Vagina (tissue), 2 donors: ENCODE measurements around the gene CITED1. TPM values are rescaled to one million over a fixed set of nuclear protein-coding genes. Genes with fewer than 3 reads are reported as not detected.

ENCODE experiments used
- DNase-seq, 2 donors: peaks; one replicate each; pipeline ENCODE4 v3.0.0-alpha.2; 2017; ENCODE audit errors: extremely low spot score in 2 of 2
- H3K27ac ChIP-seq: fragments of 200-600 bp; sonication (generic); one replicate; pipeline ENCODE4 v1.5.1; 2019
- H3K27me3 ChIP-seq: fragments of 200-600 bp; sonication (generic); one replicate; pipeline ENCODE4 v1.5.1; 2019
- H3K36me3 ChIP-seq, 2 donors: fragments of 200-600 bp; sonication (generic); one replicate each; pipeline ENCODE4 v1.5.1; 2017 to 2019
- H3K4me1 ChIP-seq: fragments of 200-600 bp; sonication (generic); one replicate; pipeline ENCODE4 v1.5.1; 2019
- H3K4me3 ChIP-seq, 2 donors: fragments of 200-600 bp; sonication (generic); 1 replicate in 1 of 2; 2 replicates in 1 of 2; pipeline ENCODE4 v1.5.1; 2016 to 2019
- H3K9me3 ChIP-seq: fragments of 200-600 bp; sonication (generic); one replicate; pipeline ENCODE4 v1.5.1; 2019
- POLR2A ChIP-seq, 2 donors: fragments of 450-650 bp; IDR thresholded peaks; one replicate each; pipeline ENCODE4 v1.6.1; 2017; ENCODE audit warnings: antibody characterized with exemption in 2 of 2, mild to moderate bottlenecking in 2 of 2, moderate library complexity in 2 of 2
- POLR2AphosphoS5 ChIP-seq, 2 donors: sonication (generic); formaldehyde crosslinking; IDR thresholded peaks; one replicate each; pipeline ENCODE4 v1.9.0; 2017; ENCODE audit warnings: antibody characterized with exemption in 2 of 2, mild to moderate bottlenecking in 2 of 2, low read depth in 1 of 2; ENCODE audit not compliant: insufficient read depth in 1 of 2
- intact Hi-C: fragments of 100-400 bp; cut with DNase I; formaldehyde crosslinking; loops from one replicate; pipeline ENCODE4 v1.15.1; 2023
- total RNA-seq: library from RNA; depleted of rRNA; stranded (reverse); fragments of >200 nt; gene quantifications from one replicate; pipeline ENCODE4 v1.2.3, GENCODE V29; 2016
- TF ChIP-seq, protein P1 (sequence below), 3 experiments: fragments of 450-650 bp in 2 of 3; fragments of 200-600 bp in 1 of 3; sonication (generic) in 1 of 3; IDR thresholded peaks; one replicate each; pipeline ENCODE4 v1.5.1; 2017 to 2019; ENCODE audit warnings: antibody characterized with exemption in 3 of 3, mild to moderate bottlenecking in 2 of 3, moderate library complexity in 2 of 3

Gene CITED1
- 2.7 TPM for total RNA-seq

GRCh38 chrX:72305286-72306084, at the start of gene CITED1:
Gene CITED1 (minus strand): TSS chrX:72305914. CDS start chrX:72302869, 3,045 bp downstream.
- peaks cover 25% of the 10 kb centered on the region for H3K27me3 ChIP-seq
- TF ChIP-seq POLR2AphosphoS5 (IDR thresholded peaks at IDR 0.05; ENCODE audit: insufficient read depth in 1 of 2, low read depth in 1 of 2) (no peak), POLR2A (IDR thresholded peaks at IDR 0.05) (no peak)
- TF ChIP-seq, protein P1, sequence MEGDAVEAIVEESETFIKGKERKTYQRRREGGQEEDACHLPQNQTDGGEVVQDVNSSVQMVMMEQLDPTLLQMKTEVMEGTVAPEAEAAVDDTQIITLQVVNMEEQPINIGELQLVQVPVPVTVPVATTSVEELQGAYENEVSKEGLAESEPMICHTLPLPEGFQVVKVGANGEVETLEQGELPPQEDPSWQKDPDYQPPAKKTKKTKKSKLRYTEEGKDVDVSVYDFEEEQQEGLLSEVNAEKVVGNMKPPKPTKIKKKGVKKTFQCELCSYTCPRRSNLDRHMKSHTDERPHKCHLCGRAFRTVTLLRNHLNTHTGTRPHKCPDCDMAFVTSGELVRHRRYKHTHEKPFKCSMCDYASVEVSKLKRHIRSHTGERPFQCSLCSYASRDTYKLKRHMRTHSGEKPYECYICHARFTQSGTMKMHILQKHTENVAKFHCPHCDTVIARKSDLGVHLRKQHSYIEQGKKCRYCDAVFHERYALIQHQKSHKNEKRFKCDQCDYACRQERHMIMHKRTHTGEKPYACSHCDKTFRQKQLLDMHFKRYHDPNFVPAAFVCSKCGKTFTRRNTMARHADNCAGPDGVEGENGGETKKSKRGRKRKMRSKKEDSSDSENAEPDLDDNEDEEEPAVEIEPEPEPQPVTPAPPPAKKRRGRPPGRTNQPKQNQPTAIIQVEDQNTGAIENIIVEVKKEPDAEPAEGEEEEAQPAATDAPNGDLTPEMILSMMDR (IDR thresholded peaks at IDR 0.05): no peak
- intact Hi-C loops: no loop called here
- peak within 1 kb of the TSS; percentile 51 to 58 for H3K4me3 ChIP-seq
- H3K27ac ChIP-seq: no peak within 1 kb of the TSS
- peak in 1 of 2 donors; percentile 77 for DNase-seq
- H3K36me3 ChIP-seq: no peaks in the 10 kb centered on the region
- H3K9me3 ChIP-seq: no peaks in the 10 kb centered on the region
- peaks cover 35% of the 10 kb centered on the region for H3K4me1 ChIP-seq

DNA sequence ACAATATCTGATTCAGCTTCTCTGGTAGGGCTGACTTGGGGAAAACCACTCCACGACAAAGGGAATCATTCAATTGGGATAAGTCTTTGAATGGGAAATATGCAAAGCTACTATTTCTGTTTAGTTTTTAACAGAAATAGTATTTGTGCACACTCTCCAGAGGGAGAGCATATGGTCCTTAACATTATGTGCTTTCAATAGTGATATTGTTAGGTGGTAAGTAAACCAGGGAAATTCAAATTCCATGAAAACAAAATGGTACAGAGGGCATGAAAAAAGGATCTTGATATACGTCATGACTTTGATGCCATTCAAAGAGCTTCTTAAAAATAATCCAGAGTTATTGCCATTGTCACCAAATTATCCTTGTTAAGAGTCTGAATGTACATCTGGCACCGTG, 47.1 kb upstream of the CITED1 start:
- TF ChIP-seq, protein P1 (IDR thresholded peaks at IDR 0.05): no peak
- TF ChIP-seq POLR2AphosphoS5 (IDR thresholded peaks at IDR 0.05; ENCODE audit: insufficient read depth in 1 of 2, low read depth in 1 of 2): no peak
- no peak for TF ChIP-seq POLR2A (IDR thresholded peaks at IDR 0.05)
- Histone ChIP-seq H3K4me3 (no peak overlapping the region), H3K27ac (no peak overlapping the region), H3K9me3 (no peaks in the 10 kb centered on the region), H3K36me3 (no peaks in the 10 kb centered on the region), H3K27me3 (no peaks in the 10 kb centered on the region), H3K4me1 (peaks cover 7% of the 10 kb centered on the region)
- intact Hi-C loops: no loop called here
- no peak for DNase-seq

- Histone ChIP-seq H3K36me3 (no peaks in the 10 kb centered on the region), H3K9me3 (no peaks in the 10 kb centered on the region), H3K4me3 (no peak overlapping the region), H3K4me1 (peaks cover 7% of the 10 kb centered on the region), H3K27ac (no peak overlapping the region), H3K27me3 (no peaks in the 10 kb centered on the region)
- DNase-seq: no peak
- intact Hi-C loops: no loop called here
- TF ChIP-seq, protein P1 (IDR thresholded peaks at IDR 0.05): no peak
- TF ChIP-seq POLR2AphosphoS5 (IDR thresholded peaks at IDR 0.05; ENCODE audit: insufficient read depth in 1 of 2, low read depth in 1 of 2) (no peak), POLR2A (IDR thresholded peaks at IDR 0.05) (no peak)
These were observed 46.1 kb upstream of the CITED1 start for GRCh38 chrX:72351606-72352334.

GRCh38 chrX:72349190-72349589, 43.5 kb upstream of the CITED1 start:
- H3K27ac ChIP-seq: no peak overlapping the region
- H3K36me3 ChIP-seq: no peaks in the 10 kb centered on the region
- no peaks in the 10 kb centered on the region for H3K27me3 ChIP-seq
- no peak for DNase-seq
- intact Hi-C loops: no loop called here
- no peaks in the 10 kb centered on the region for H3K9me3 ChIP-seq
- TF ChIP-seq POLR2AphosphoS5 (IDR thresholded peaks at IDR 0.05; ENCODE audit: insufficient read depth in 1 of 2, low read depth in 1 of 2) (no peak), POLR2A (IDR thresholded peaks at IDR 0.05) (no peak)
- H3K4me3 ChIP-seq: no peak overlapping the region
- peaks cover 7% of the 10 kb centered on the region for H3K4me1 ChIP-seq

- TF ChIP-seq, protein P1 (IDR thresholded peaks at IDR 0.05): no peak
- no peak for TF ChIP-seq POLR2AphosphoS5 (IDR thresholded peaks at IDR 0.05; ENCODE audit: insufficient read depth in 1 of 2, low read depth in 1 of 2)
- H3K27me3 ChIP-seq: no peaks in the 10 kb centered on the region
- intact Hi-C loops: no loop called here
- H3K27ac ChIP-seq: no peak overlapping the region
- H3K36me3 ChIP-seq: no peaks in the 10 kb centered on the region
- DNase-seq: no peak
- no peak overlapping the region for H3K4me3 ChIP-seq
- peaks cover 7% of the 10 kb centered on the region for H3K4me1 ChIP-seq
- no peaks in the 10 kb centered on the region for H3K9me3 ChIP-seq
These were observed 42.7 kb upstream of the CITED1 start for GRCh38 chrX:72348247-72348979.
